ENCODE data around the gene CDH1.
A peak's percentile ranks its signal among the peaks of the same experiment; 100 is the strongest.
"Not testable (repeated sequence)": the region's sequence is repeated elsewhere in the genome, so short reads cannot be mapped to it uniquely, and the experiment has no call there.

CDH1 gene

GRCh38 chr16:68792465-68793324, 55.6 kb downstream of the CDH1 start:
- DNase-seq, result peak; percentile 83

- DNase-seq, result no peak
These were observed 56.3 kb downstream of the CDH1 start for GRCh38 chr16:68793401-68793857.

GRCh38 chr16:68798398-68798797, 61.3 kb downstream of the CDH1 start:
- no peak for DNase-seq

- DNase-seq, result peak; percentile 82
These were observed 63.3 kb downstream of the CDH1 start for GRCh38 chr16:68800257-68800875.

GRCh38 chr16:68802190-68802589, 65.1 kb downstream of the CDH1 start:
- DNase-seq, result no peak

GRCh38 chr16:68806422-68806821, 69.3 kb downstream of the CDH1 start:
- no peak for DNase-seq

GRCh38 chr16:68806981-68807380, 69.9 kb downstream of the CDH1 start:
- no peak for DNase-seq

GRCh38 chr16:68814516-68814915, 77.4 kb downstream of the CDH1 start:
- DNase-seq, result no peak

- DNase-seq, result no peak
These were observed 86.5 kb downstream of the CDH1 start for GRCh38 chr16:68823401-68824135.

- DNase-seq, result no peak
These were observed 88.3 kb downstream of the CDH1 start for GRCh38 chr16:68825427-68825826.

GRCh38 chr16:68826652-68827051, 89.6 kb downstream of the CDH1 start:
- DNase-seq, result peak; percentile 59

GRCh38 chr16:68833251-68833650, 96.2 kb downstream of the CDH1 start:
- no peak for DNase-seq

GRCh38 chr16:68834550-68834949, 97.5 kb downstream of the CDH1 start:
- DNase-seq, result no peak

- DNase-seq, result no peak
These were observed 98.9 kb downstream of the CDH1 start for GRCh38 chr16:68835970-68836369.

GRCh38 chr16:68839831-68840230, 102.7 kb downstream of the CDH1 start:
- DNase-seq, result no peak

- not testable (repeated sequence) for DNase-seq
These were observed 105.9 kb downstream of the CDH1 start for GRCh38 chr16:68842964-68843481.

GRCh38 chr16:68843482-68844210, 106.6 kb downstream of the CDH1 start, which contains the start of gene TANGO6:
TANGO6 (plus strand) TSS chr16:68843531; CDS start chr16:68843618, 87 bp downstream.
- DNase-seq, result peak; percentile 91

- no peak for DNase-seq
These were observed 107.1 kb downstream of the CDH1 start for GRCh38 chr16:68844211-68844564.

- no peak for DNase-seq
These were observed 111.7 kb downstream of the CDH1 start for GRCh38 chr16:68848786-68849185.

- no peak for DNase-seq
These were observed 113.4 kb downstream of the CDH1 start for GRCh38 chr16:68850481-68850880.

GRCh38 chr16:68851601-68852000, 114.5 kb downstream of the CDH1 start:
- DNase-seq, result no peak

- no peak for DNase-seq
These were observed 120.4 kb downstream of the CDH1 start for GRCh38 chr16:68857479-68857878.

- no peak for DNase-seq
These were observed 122.7 kb downstream of the CDH1 start for GRCh38 chr16:68859828-68860227.

Data from hematopoietic multipotent progenitor cell treated with erythropoietin and hydrocortisone succinate and interleukin-3 and kit ligand, for 8 days (in vitro differentiated cells).